ENCODE data around the gene RBBP8NL.

RBBP8NL gene

DNA sequence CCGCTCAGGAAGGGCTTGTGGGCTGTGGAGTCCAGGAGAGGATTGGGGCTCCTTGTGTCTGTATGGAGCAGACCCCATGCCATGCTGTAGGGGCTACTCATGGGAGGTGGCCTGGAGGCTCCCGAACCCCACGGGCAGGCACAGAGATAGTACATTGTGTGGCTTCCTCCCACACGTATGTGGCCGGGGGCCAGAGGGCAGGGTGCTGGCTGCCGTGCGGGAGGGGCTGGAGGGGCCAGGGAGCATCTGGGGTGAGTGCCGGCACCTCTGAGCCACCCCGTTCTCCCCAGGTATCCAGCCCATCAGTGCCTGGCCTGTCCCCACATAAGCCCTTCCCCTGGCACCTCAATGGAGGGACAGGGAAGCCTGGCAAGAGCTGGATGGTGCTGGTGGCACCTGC is 7.6 kb downstream of the RBBP8NL start:
- no peak for DNase-seq

DNA sequence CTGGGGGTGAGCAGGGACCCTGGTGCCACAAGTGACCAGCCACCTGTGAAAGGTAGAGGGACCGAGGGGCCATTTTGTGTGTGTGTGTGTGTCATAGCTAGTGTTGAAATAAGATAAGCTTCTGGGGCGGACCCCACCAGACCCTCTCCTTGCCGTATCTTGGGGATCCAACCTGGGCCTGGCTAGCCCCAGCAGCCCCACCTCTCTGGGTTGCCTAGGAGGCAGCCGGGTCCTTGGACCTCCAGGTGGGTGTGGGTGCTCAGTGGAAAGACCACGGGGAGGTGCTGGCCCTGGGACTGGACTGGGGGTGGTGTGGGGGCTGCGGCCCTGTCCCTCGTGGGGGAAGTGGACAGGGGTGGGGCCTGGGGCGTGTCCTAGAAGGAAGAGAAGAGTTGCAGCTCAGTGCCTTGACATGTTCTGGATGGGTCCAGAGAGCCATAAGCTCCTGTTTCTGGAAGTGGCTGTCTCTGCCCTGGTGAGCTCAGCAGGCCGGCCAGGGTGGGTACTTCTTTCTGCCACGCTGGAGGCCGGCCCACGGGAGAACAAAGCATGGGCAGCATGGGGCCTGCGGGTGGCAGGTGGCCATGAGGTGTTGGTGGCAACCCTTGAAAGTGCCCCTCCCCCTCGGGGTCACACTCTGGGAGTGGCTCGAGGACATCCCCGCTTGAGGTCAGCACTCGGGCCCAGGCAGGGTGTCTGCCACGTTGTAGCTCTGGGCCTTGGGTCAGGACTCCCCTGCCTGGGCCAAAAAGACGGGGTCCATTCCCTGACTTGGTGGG is 8.4 kb downstream of the RBBP8NL start:
- DNase-seq = no peak

DNA sequence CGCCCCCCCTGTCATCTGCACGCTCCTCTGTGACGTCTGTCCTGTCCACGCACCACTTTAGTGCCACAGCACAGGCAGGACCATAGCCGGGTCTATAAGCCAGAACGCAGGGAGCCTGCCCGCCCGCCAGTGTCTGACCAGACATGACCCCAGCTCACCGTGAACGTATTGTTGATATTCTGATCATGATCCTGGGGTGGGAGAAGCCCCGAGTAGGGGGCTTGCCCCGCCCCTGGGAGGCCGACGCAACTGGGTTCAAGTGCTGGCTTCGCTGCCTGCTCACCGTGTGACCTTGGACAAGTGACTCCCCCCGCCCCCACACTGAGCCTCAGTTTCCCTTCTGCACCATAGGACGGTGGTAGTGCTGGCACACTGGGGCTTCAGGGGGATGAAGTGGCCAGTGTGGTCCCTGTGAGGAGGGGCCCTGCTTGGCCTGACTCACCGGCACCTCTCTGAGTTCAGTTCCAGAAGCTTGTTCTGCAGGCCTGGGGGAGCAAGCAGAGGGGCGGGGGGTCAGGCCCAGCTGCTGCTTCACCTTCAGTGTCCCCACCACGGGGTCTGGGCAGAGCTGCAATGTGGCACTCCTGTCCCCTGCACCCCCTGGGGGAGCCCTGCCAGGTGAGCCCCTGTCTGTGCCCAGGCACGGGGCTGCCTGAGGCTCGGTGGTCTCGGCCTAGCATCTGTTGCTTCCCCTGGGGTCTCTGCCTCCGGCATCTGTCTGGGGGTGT is 9.2 kb downstream of the RBBP8NL start:
- DNase-seq = no peak

DNA sequence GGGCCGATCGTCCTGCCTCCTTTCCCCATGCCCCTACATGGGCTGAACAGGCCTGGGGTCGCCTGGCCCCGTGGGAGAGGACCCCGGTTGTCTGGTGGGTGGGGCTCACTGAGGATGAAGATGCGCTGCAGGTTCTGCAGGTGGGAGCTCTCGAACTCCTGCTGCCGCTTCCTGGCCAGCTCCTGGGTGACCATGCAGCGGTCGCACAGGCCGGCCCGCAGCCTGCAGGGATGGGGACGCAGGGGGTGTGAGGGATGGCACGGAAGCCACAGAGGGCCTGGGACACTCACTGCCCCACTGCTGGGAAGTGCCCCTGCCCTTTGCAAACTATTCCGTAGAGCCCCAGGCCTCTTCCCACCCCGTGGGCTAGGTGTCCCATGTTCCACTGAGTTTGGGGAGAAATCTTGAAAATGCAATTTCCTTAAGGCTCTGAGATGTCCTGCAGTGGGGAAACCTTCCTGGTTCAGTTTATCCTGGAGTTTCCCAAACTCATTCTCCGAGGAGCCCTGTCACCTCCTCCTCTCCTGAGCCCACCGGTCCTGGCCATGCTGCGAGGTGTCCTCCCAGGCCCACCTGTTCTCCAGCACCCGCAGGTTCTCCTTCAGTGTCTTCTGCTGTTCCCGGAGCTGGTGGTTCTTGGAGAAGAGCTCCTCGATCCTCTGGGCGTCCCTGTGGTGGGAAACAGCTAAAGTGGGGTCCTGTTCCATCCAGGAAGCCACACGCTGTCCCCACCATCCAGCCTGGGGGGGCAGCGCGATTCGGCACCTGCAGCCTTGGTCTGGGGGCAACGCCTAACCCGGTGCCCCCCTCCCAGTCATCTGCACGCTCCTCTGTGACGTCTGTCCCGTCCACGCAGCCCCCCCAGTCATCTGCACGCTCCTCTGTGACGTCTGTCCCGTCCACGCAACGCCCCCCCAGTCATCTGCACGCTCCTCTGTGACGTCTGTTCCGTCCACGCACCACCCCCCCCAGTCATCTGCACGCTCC is 10.4 kb downstream of the RBBP8NL start:
- DNase-seq = no peak

DNA sequence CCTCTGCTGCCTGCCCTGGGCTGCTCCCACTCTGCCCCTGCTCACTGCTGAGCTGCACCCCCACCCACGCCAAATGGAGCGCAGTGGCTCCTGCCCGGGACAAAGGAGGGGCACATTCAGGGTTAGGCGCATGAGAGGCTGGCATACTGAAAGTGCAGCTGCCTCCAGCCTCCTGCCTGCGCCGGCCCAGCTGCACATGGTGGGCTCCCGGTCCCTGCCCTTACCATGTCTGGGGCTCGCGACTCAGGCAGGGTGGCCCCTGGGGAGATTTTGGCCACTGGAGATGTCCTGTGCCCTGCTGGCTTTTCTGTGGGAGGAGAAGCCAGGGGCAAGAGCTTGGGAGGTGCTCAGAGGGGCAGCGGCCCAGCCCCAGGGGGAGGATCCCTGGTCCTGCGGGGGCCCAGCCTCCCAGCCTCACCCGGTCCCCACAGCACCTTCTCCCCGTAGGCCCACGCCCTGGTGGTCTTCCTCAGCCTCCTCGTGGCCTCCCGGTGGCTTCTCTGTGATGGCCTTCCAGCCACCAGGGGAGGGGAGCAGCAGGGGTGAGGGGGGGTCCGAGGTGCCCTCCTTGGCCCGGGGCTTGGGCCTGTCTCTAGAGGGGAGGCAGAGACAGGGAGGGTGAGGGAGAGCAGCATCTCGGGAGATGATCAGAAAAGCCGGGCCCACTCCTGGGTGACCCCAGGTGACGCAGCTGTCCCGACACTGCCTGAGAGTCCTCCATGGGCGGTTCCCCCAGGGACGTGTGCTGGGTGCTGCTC is 11.8 kb downstream of the RBBP8NL start:
- DNase-seq = no peak

DNA sequence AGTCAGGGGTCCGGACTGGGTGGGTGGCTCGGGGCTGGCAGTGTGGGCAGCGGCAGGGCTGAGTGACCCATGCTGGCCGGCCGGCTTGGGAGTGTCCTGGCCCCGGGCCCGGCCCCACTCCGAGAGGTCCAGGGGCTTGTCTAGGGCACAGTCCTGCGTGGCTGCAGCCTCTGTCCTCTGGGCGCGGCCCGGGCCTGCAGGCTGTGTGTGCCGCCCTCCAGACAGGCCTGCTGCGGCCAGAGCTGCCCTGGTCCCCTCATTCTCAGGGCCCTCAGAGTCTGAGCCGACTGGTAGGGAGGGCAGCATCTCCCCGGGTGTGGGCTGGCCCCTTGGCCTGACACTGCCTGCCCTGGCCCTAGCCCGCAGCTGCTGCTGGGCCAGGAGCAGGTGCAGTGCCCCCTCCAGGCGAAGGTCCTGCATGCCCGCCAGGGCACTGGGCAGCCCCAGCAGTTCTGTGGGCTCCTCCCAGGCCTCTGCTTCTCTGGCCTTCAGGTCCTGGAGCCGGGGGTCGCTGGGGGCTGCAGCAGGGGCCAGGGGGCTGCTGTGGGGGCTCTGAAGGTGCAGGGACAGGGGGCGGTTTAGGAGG is 13.3 kb downstream of the RBBP8NL start:
- no peak for DNase-seq

DNA sequence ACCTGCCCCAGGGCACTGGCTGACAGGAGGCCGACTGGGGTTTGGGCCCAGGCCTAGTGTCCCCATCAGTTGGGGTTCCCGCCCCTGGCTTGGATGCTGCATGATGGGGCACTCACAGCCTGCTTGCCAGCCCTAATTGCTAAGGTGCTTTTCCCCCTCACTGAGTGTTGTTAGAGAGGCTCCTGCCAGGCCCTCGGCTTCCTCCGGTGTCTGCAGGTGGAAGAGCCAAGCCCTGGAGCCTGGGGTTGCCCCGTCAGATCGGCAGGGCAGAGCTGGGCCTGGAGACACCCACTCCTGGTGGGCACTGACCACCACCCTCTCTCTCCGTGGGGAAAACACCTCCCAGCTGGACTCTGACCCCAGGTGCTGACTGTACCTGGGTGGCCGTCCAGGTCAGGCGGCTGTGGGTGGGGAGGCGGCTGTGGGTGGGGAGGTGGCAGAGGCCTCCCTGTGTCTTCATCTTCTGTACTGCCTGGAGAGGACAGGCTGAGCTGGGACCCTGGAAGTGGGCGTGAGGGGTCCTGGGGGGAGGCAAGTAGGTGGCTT is 14.2 kb downstream of the RBBP8NL start:
- no peak for DNase-seq

DNA sequence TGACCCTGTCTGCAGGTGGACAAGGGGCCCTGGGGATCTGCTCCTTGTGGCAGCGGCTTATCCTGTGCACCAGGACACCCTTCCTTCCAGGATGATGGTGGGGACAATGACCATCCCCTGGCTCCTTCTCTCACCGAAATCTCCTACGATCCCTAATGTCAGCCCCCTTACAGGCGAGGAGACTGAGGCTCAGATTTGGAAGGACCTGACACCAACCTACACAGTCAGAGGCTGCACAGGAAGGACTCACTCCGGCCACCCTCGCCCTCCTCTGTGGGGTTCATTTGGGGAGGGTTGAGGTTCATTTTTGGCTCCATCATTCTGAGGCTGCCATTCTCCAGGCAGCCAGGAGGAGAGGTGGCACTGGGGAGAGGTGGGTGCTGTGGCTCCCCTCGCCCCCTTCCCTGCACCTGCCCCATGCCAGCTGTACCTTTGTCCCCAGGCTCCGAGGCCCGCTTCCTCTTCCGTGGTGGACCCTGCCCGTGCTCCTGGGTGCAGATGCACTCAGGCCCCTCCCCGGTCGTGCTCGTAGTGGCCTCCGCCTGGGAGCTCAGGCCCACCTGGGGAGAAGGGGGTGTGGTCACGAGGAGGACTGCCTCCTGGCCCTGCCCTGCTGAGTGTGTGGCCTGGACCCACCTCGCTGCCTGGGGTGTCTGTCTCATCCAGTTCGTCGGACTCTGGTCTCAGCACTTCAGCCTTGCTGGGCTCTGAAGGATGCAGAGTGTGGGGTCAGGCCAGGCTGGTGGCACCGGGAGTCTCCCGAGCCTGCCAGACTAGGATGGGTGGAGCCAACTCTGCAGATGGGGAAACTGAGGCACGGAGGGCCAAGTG is 14.9 kb downstream of the RBBP8NL start:
- DNase-seq = no peak

DNA sequence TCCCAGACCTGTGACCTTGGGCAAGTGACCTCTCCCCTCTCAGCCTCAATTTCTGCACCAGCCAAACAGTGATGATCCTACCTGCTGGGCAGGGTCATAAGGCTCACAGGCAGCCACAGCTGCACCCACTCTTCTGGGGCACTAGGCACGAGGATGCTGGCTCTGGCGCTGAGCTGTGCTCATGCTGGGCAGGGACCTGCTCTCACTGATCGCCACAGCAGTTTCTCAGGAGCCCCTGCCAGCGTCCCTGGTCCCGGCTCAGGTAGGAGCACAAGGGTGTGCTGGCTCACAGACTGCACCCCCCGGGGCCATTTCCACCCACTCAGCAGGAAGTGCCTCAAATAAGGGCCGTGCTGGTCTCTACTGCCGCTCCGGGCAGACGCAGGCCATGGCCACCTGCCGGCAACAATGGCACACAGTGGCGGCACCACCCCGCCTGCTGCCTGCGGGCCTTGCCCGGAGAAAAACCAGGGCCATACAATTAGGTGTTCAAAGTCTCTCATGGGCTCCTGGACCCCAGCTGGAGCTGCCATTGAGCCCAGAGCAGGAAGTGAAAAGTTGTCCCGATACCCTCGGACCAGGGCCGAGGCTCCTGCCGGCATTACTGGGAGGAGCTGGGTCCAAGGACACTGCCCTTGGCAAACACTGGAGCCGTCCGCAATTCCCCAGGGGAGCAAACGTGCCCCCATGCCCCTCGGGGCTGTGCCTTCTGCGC is 15.7 kb downstream of the RBBP8NL start:
- no peak for DNase-seq

DNA sequence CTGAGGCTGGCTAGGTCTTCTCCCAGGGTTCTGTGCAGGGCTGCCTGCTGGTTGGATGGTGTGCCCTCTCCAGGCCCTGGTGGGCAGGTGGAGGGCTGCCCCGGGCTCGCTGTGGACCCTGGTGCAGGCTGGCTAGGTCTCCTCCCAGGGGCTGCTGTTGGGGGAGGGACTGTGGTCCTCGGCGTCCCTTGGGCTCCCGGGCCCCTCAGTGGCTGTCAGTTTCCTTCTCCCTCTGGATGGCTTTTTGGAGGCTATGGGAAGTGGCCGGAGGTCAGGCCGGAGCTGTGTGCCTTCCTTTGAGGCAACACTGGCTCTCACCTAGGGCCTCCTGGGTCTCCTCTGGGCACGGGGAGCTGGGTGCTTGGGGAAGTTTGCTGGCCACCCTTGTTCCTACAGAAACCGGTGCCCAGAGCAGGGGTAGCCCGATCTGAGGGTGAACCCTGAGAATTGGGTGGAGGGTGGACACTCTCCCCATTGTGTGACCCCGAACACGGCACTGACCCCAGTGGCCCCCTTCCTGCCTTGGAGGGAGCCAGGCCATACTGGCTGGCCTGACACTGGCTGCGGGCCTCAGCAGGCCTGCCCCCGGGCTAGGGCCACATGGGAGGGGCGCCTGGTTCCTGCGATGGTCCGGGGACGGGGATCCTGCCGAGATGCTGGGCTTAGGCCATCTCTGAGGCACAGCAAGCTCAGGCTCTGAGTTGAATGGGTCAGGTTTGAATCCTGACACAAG is 16.4 kb downstream of the RBBP8NL start:
- DNase-seq = no peak

DNA sequence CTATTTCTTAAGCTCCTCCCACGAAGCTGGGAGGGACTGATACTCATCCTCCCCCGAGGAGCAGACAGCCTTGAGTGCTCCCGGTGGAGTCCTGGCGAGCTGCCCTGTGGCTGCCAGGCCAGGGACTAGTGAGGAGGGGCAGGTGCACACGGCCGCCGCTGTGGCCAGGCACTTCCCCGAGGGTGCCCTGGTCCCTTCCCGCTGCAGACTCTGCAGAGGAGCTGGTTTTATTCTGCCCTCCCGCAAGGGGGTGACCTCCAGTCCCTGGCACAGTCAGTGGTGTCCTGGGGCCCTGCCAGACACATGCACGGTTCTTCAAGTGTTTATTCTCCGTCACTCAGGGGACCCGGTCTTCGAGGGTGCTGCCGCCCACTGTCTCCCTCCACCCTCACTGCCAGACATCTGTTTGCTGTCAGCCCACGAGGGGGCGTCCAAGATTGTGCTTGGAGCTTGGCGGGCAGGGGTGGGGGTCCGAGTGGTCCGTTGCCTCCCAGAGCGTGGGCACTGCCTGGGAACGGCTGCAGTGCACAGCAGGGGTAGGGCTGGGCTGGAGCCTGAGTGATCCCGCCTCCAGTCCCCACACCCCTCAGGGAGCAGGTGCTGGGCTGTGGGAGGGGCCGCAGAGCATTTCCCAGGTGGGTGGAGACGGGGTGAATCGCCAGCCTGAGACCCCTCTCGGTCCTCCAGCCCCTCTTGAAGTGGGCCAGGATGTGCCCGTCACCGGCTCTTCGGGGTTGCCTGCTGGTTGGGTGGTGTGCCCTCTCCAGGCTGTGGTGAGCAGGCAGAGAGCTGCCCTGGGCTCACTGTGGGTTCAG is 17.2 kb downstream of the RBBP8NL start:
- DNase-seq = no peak

DNA sequence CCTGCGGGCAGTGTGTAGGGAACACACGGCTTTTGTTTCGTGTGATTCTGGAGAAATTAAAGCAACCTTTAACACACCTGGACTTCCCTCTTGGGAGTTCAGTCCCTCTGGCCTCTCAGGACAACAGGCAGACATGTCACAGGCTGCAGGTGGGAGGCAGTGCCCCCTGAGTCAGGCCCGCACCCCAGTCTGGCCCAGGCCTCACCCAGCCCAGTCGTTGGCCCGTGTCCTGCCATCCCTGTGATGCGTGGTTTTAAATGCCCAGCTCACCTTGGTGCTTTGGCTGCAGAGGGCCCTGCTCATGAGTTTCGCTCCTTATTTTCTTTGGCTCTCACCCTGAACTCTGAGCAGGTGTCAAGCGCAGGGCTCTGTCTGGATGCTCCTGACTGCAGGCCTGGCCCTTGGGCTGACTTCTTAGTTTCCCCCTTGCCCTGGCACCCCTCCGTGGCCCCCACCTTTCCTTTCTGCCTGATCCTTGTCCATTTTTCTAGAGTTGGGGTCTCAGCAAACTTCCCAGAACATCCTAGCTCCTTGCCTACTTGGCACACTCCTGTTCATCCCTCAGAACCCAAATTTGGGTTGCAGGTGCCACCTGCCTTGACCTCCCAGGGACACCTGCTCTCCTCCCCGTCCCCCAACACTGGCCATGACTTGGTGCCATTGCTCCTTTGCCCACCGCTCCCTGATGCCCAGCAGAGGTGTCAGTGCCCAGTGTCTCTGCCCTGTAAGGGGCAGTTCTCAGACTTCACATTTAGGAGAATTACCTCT is 18.1 kb downstream of the RBBP8NL start:
- no peak for DNase-seq

DNA sequence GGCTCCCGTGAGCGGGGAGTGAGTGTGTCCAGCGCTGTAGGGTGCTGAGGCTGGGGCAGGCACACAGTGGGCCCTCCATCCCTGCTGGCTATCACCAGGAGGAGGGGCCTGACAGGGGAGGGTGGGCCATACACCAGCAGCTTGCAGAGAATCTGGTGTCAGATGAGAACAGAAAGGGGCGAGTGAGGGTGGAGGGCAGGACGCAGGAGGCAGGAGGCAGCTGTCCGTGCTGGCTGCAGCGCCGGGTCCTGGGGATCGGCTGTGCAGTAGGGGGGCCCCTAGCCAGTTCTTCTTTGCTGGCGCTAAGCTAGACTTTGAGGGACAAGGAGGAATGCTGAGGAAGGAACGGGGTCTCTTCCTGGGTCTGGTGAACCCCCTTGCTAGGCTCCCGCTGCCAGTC is 18.7 kb downstream of the RBBP8NL start:
- DNase-seq = no peak

DNA sequence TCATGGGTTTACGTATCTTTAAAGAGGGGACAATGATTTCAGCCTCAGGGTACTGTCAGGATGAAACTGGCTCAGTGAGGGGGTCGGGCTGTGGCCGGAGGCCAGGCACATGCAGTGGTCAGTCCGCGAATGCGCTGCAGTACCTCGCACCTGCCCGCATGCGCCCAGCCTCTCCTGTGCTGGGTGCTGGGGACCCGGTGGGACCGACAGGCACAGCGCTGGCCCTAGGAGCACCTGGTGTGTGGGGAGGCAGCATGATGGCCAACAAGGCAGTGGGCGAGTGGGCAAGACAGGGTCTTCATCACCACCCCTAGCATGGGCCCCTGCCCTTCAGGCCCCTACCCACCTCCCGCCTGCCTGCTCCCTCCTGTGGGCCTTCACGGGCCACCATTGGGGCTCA is 19.3 kb downstream of the RBBP8NL start:
- no peak for DNase-seq

DNA sequence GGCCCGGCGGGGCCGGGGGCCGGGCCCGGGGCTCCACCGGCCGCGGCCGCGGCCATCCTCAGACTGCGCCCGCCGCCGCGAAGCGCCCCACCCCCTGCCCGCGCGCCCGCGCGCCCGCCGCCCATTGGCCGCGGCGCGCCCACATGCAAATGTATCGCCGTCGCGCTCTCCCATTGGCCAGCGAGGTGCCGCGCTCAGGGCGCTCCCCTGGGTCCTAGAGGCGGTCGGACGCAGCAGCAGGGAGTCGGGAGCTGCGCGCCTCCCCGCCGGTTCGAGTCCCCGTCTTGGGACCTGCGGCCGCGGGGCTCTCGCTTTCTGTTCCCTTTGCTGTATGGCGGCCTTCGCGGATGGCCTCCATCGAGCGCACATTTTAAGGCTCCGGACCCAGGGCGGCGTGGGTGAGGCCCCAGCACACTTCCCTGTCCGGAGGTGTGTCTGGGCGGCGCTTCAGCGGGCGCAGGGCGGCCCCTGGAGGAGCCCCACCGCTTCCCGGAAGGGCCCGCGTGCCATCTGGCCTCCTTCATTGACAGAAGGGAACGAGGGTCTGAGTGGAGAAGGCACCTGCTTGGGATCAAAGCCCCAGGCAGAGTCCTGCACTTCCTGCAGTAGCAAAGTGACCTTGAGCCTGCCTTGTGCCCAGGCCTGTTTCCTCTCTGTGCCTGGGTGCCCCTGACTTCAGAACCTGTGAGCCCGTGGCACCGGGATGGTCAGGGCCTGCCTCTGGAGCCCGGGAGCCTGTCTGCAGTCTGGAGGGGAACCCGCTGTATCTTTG is 19.9 kb downstream of the RBBP8NL start, which contains the start of gene CABLES2:
CABLES2 (minus strand) TSS at position 65 of the 772 bp plus-strand sequence; CDS start at position 56, 9 bp downstream.
- DNase-seq = peak; percentile 94

DNA sequence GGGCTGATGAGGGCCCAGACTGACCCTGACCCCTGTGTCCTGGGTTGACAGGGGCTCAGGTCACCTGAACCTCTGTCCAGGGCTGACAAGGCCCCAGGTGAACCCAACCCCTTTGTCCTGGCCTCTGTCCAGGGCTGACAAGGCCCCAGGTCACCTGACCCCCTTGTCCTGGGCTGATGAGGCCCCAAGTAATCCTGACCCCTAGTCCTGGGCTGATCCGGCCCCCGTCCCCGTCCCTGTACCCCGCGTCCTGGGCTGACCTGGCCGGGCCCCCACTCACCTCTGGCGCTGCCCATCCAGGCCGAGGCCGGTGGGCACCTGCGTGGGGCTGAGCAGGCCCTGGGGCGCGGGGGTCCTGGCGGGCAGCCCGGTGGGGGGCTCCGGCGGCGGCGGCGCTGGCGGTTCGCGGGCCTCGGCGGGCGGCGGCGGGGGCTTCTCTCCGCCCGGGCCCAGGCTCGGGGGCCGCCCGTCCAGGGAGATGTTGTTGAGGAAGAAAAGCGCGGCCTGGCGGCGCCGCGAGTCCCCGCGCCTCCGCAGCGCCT is 20.6 kb downstream of the RBBP8NL start:
- DNase-seq = no peak
